Activated CD4-positive, alpha-beta T cell treated with anti-CD3 and anti-CD28 coated beads, Interleukin-2, amount 10 ng/mL, durations not matched to agents 7 days and 5 days (primary cell): ENCODE results near the gene TRIM9. TPM values are rescaled to one million over a fixed set of nuclear protein-coding genes. Genes with fewer than 3 reads are reported as not detected.

Source experiments
- CTCF ChIA-PET: fragments of 350-600 bp; sonication (Branson Sonifier 250); formaldehyde crosslinking; loops from one replicate; lab custom pipeline; 2021; ENCODE audit warnings: antibody characterized with exemption; lab: Charles Lee
- POLR2A ChIA-PET: fragments of 350-600 bp; sonication (Branson Sonifier 250); formaldehyde crosslinking; loops from one replicate; lab custom pipeline; 2021; ENCODE audit warnings: antibody characterized with exemption; lab: Charles Lee
- DNase-seq: peaks from one replicate; pipeline ENCODE4 v3.0.0-alpha.2; 2020
- H3K27ac Mint-ChIP-seq: one replicate; pipeline ENCODE4 v1.8.0; 2021; ENCODE audit warnings: mild to moderate bottlenecking, moderate library complexity, mixed read lengths
- H3K27me3 Mint-ChIP-seq: one replicate; pipeline ENCODE4 v1.8.0; 2021; ENCODE audit warnings: mixed read lengths
- H3K36me3 Mint-ChIP-seq: one replicate; pipeline ENCODE4 v1.8.0; 2021; ENCODE audit warnings: low read depth, mixed read lengths
- H3K4me1 Mint-ChIP-seq: one replicate; pipeline ENCODE4 v1.8.0; 2021; ENCODE audit warnings: mixed read lengths
- H3K4me3 Mint-ChIP-seq: one replicate; pipeline ENCODE4 v1.8.0; 2021; ENCODE audit warnings: mild to moderate bottlenecking, moderate library complexity, mixed read lengths
- H3K9me3 Mint-ChIP-seq: one replicate; pipeline ENCODE4 v1.8.0; 2021; ENCODE audit warnings: mixed read lengths
- total RNA-seq, 2 experiments: library from RNA; stranded (reverse); gene quantifications; one replicate each; pipeline ENCODE4 v1.2.3, GENCODE V29; 2021

The TRIM9 gene
- total RNA-seq, 2 experiments from 2014 or later, result 0.30 to 0.44 TPM

DNA sequence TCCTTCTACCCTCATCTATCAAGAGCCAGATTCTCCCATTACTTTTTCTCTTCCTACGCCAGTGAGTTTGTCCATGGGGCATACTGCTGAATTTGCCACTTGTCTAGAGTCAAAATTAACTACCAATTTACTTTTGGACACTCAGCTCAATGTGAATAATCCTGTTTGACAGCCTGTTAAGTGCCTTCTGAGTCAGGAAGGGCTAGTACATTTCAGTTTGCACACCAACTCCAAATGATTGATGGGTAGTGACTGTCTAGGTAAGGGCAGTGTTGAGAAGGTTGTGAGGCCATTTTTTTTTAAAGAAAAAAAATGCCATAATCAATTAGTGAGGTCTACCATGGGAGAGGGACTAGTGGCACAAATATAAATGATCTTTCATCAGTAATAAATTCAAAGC lies 21.8 kb upstream of the TRIM9 start:
- H3K4me1 Mint-ChIP-seq, result no peaks in the 10 kb centered on the region
- ChIA-PET POLR2A (no interaction called here), CTCF (no interaction called here)
- no peak for DNase-seq
- no peak overlapping the region for H3K27ac Mint-ChIP-seq
- no peaks in the 10 kb centered on the region for H3K9me3 Mint-ChIP-seq
- no peaks in the 10 kb centered on the region for H3K36me3 Mint-ChIP-seq
- peaks cover 17% of the 10 kb centered on the region for H3K27me3 Mint-ChIP-seq
- H3K4me3 Mint-ChIP-seq, result no peak overlapping the region

DNA sequence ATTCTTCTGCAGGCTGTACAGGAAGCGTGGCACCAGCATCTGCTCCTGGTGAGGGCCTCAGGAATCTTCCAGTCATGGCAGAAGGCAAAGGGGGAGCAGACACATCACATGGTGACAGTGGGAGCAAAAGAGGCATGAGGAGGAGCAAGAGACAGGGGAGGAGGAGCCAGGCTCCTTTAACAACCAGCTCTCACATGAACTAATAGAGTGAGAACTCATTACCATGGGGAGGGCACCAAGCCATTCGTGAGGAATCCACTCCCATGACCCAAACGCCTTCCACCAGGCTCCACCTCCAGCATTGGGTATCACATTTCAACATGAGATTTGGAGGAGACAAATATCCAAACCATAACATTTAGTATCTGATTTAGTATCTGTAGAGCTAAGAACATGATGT lies 14.7 kb upstream of the TRIM9 start:
- H3K27me3 Mint-ChIP-seq, result peaks cover 2% of the 10 kb centered on the region
- H3K27ac Mint-ChIP-seq, result no peak overlapping the region
- no peak for DNase-seq
- H3K9me3 Mint-ChIP-seq, result no peaks in the 10 kb centered on the region
- no peak overlapping the region for H3K4me3 Mint-ChIP-seq
- CTCF ChIA-PET, result no interaction called here
- H3K36me3 Mint-ChIP-seq, result no peaks in the 10 kb centered on the region
- no peaks in the 10 kb centered on the region for H3K4me1 Mint-ChIP-seq
- POLR2A ChIA-PET, result no interaction called here

DNA sequence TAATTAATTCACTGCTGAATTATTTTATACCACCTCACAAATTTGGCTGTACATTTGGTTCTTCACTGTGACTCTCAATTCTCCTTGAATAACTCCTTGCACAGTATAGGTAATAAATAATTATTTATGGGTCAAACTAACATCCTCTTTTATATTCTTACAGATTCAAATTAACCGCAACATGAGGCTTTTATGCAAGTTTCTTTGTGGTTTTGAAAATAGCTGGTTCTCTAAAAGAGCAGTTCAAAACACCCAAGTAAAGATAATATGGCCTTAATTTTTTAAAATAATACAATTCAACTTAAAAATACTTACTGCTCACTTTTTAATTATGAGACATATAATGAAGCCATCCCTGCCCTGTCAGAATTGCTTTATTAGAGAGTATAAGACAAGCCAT lies 12.9 kb upstream of the TRIM9 start:
- POLR2A ChIA-PET, result no interaction called here
- no peak overlapping the region for H3K27ac Mint-ChIP-seq
- CTCF ChIA-PET, result interaction anchor here (0.6 kb wide), 1 partner anchor 774 kb away, joined by 4 read pairs; no protein-coding TSS in a partner anchor
- H3K9me3 Mint-ChIP-seq, result no peaks in the 10 kb centered on the region
- DNase-seq, result no peak
- H3K27me3 Mint-ChIP-seq, result peaks cover 5% of the 10 kb centered on the region
- H3K4me3 Mint-ChIP-seq, result no peak overlapping the region
- no peaks in the 10 kb centered on the region for H3K36me3 Mint-ChIP-seq
- no peaks in the 10 kb centered on the region for H3K4me1 Mint-ChIP-seq

DNA sequence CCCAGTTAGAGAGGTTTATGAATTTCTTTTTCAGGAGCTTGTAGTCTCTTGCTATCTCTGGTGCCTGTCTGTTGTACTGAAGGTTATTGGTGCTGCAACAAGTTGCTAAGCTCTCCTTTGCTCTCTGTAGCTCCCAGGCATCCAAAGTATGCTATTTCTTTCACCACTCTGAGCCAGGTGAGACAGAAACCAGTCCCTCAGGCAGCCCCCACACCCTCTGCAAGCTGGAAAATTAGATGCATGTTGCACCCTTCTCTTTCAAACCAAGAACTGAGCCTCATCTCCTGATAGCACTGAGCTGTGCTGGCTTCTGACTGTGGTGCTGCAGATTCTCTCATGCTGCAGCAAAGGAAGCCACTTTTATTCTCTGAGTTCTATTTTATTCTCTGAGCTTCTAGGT lies 9.6 kb upstream of the TRIM9 start:
- Mint-ChIP-seq H3K27me3 (peaks cover 21% of the 10 kb centered on the region), H3K9me3 (no peaks in the 10 kb centered on the region), H3K36me3 (no peaks in the 10 kb centered on the region), H3K4me1 (no peaks in the 10 kb centered on the region), H3K27ac (no peak overlapping the region), H3K4me3 (no peak overlapping the region)
- ChIA-PET POLR2A (no interaction called here), CTCF (no interaction called here)
- no peak for DNase-seq

DNA sequence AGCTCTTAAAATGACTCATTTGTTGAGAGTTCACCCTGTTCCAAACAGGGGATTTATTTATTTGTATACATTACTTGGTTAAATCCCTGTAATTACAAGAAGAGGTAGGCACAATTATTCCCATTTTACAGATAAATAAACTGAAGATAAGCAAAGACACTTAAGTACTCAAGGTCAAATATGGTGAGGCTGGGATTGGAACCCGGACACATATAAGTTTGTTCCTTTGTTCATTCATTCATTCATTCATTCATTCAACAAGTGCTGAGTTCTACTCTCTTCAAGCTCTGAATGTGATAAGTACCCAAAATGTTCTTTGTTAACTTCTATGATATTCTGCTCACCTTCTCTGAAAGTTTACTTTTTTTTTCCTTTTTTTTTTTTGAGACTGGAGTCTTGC lies 2.4 kb upstream of the TRIM9 start:
- H3K4me1 Mint-ChIP-seq, result peaks cover 19% of the 10 kb centered on the region
- no peak for DNase-seq

DNA sequence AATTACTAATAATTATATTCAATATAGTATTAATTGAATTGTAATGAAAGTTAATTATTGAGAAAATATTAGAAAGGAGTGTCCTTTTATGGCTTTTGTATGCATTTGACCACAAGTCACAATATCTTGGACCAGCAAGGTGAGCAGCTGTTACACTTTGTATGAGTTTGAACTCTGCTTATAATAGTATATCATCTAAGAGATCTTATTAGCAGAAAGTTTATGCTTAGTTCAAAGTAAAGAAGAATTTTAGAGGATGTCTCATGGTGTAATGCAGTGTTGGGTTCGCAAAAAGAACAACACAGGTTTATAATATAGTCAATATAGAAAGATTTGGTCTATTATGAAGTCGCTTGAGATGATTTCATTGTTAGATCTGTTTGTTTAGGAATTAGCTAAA lies 2.0 kb upstream of the TRIM9 start:
- H3K4me1 Mint-ChIP-seq, result peaks cover 19% of the 10 kb centered on the region
- POLR2A ChIA-PET, result no interaction called here
- H3K27me3 Mint-ChIP-seq, result peaks cover 61% of the 10 kb centered on the region
- H3K27ac Mint-ChIP-seq, result no peak overlapping the region
- CTCF ChIA-PET, result no interaction called here
- H3K4me3 Mint-ChIP-seq, result no peak overlapping the region
- no peak for DNase-seq
- no peaks in the 10 kb centered on the region for H3K9me3 Mint-ChIP-seq
- no peaks in the 10 kb centered on the region for H3K36me3 Mint-ChIP-seq

More for the DNA sequence above, 2.4 kb upstream of the TRIM9 start:
- Mint-ChIP-seq H3K27ac (no peak overlapping the region), H3K27me3 (peaks cover 61% of the 10 kb centered on the region), H3K36me3 (no peaks in the 10 kb centered on the region), H3K9me3 (no peaks in the 10 kb centered on the region), H3K4me3 (no peak overlapping the region)
- CTCF ChIA-PET, result no interaction called here
- POLR2A ChIA-PET, result no interaction called here

DNA sequence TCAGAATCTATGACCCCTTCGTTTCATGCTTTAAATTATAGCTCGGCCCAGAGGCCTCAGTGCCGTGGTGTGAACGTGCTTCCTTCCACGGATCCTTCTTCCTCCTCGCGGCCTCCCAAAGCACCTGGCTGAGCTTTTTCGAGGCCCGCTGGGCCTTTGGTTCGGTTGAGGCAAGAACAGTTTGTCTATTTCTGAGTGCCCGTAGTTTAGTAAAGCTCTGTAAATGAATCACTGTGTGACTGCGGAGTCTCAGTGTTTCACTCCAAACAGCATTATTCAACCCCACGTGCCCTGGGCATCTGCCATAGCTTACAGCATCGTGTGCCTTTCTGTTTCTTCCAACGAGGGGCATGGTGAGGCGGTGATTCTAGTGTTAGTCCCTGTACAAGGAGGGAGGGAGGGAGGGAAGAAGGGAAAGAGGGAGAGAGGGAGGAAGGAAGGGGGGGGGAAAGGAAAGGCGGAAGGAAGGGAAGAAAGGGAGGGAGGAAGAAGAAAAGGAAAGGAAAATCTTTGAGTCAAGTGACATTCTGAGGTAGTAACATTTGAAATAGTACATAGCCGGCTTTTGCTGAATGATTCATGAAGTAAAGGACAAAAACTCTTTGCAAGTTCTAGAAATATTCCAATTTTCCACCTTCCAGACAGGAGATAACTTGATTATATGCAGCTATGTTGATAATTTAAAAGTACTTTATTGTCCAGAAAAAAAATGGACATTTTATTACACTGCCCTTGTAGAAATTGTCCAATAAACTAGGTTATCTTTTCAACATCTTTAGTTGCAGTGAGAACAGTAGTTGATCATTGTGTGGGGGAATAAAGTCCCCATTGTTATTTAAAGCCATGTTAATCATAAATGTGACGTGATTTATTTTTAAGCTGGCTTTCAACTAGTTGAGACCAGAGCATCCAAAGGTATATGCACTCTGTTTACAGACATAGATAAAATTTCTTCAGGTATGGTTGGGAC lies 1.2 kb upstream of the TRIM9 start:
- no peak for DNase-seq
- H3K9me3 Mint-ChIP-seq, result no peaks in the 10 kb centered on the region
- H3K36me3 Mint-ChIP-seq, result no peaks in the 10 kb centered on the region
- ChIA-PET CTCF (interaction anchor here (1.6 kb wide), 1 partner anchor 684 kb away, joined by 3 read pairs; no protein-coding TSS in a partner anchor), POLR2A (no interaction called here)
- peak overlapping the region; percentile 82 for H3K4me3 Mint-ChIP-seq
- H3K27ac Mint-ChIP-seq, result no peak overlapping the region
- peaks cover 68% of the 10 kb centered on the region for H3K27me3 Mint-ChIP-seq
- peaks cover 19% of the 10 kb centered on the region for H3K4me1 Mint-ChIP-seq

DNA sequence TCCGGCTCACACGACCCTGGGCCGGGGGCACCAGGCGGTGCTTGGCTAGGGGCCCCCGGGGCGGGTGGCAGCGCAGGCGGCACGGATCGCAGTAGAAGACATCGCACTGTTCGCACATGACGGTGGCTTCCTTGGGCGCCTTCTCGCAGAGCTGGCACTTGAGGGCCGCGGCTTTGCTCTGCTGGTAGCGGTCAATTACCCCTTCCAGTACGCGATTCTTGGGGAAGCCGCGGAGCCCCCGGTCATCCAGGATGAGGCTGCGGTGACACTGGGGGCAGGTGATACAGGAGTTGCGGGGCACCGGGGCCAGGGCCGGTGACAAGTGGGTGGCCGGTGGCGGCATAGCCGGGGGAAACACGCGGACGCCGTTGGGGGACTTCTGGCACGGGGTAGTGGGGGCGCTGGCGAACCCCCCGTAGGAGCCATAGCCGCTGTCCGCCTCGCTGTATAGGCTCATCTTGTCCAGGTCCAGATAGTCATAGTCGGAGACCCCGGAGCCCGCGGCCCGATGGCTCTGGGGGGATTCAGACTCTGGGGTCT lies 553 bp downstream of the TRIM9 start:
- peak; percentile 24 for DNase-seq
- ChIA-PET POLR2A (interaction anchor here (0.8 kb wide), 1 partner anchor 146 kb away, joined by 3 read pairs; the partner anchor contains the start of gene TMX1), CTCF (interaction anchor here (1.6 to 2.9 kb wide), 2 partner anchors 10 to 686 kb away, joined by 3 to 9 read pairs; no protein-coding TSS in a partner anchor)
- peak overlapping the region; percentile 82 for H3K4me3 Mint-ChIP-seq
- H3K27me3 Mint-ChIP-seq, result peaks cover 56% of the 10 kb centered on the region
- no peak overlapping the region for H3K27ac Mint-ChIP-seq
- no peaks in the 10 kb centered on the region for H3K36me3 Mint-ChIP-seq
- H3K9me3 Mint-ChIP-seq, result no peaks in the 10 kb centered on the region
- H3K4me1 Mint-ChIP-seq, result peaks cover 19% of the 10 kb centered on the region

DNA sequence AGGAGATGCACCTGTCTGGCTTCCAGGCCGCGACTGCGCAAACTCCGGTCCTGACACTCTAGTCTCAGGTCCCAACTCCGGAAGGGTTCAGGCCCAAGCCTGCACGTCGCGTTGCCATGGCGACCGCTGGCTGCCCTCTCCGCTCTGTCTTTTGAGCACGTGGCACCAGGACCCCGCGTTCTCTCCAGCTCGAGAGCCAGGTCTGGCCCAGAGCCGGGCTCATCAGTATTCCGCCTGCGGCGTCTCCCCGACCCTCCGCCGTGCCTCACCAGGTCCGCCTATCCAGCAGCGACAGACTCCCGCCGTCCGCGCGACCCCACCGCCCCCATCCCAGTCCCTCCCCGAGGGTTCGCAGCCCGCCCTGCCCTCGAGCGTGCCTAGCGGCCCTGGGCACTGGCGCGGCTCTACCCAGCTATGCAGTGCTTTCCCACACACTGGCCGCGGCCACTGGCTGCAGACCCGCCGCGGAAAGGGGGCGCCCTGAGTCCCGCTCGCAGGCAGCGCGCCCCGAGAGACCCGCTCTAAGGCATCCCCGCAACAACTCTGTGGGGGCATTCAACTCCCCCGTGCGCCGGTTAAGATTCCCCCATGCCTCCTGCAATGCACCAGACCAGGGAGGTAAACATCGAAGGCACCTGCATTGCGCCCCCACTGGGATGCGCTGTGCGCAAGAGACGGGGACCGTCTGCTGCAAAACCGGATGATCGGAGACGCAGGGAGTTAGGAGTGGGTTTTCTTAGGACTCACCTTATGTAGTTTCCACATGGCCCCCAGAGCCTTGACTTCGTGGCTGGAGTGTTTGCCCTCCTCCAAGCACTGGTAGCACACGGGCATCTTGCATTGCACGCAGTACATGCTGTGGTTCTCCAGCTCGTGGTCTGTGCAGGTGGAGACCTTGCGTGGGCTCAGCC lies 1.3 kb downstream of the TRIM9 start:
- H3K36me3 Mint-ChIP-seq, result no peaks in the 10 kb centered on the region
- H3K4me1 Mint-ChIP-seq, result peaks cover 19% of the 10 kb centered on the region
- ChIA-PET CTCF (interaction anchor here (0.5 to 2.9 kb wide), 2 partner anchors 9 to 1329 kb away, joined by 3 to 9 read pairs; no protein-coding TSS in a partner anchor), POLR2A (interaction anchor here (0.8 kb wide), 1 partner anchor 146 kb away, joined by 3 read pairs; the partner anchor contains the start of gene TMX1)
- DNase-seq, result peak; percentile 53
- peaks cover 49% of the 10 kb centered on the region for H3K27me3 Mint-ChIP-seq
- H3K9me3 Mint-ChIP-seq, result no peaks in the 10 kb centered on the region
- peak overlapping the region; percentile 82 for H3K4me3 Mint-ChIP-seq
- no peak overlapping the region for H3K27ac Mint-ChIP-seq

DNA sequence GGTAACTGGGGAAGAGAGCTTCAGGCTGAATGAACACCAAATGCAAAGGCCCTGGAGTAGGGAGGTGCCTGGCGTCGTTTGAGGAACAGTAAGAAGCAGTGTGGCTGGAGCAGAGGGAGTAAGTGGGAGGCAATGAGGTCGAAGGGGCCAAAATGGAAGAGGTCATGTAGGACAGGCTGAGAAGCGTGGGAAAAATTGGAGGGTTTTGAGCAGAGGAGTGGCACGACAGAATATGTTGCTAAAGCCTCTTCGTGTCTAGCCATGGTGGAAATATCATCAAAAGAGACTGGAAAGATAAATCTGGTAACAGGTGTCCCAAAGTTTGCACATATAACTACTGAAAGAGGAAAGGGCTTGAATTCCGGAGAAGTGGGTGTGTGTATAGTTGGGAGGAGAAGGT lies 1.9 kb downstream of the TRIM9 start:
- Mint-ChIP-seq H3K27me3 (peaks cover 49% of the 10 kb centered on the region), H3K36me3 (no peaks in the 10 kb centered on the region), H3K4me3 (peak overlapping the region; percentile 9), H3K4me1 (peaks cover 19% of the 10 kb centered on the region), H3K9me3 (no peaks in the 10 kb centered on the region), H3K27ac (no peak overlapping the region)
- ChIA-PET CTCF (interaction anchor here (0.5 to 2.9 kb wide), 4 partner anchors 8 to 1359 kb away, joined by 3 to 9 read pairs (median 3); no protein-coding TSS in a partner anchor), POLR2A (no interaction called here)
- no peak for DNase-seq

DNA sequence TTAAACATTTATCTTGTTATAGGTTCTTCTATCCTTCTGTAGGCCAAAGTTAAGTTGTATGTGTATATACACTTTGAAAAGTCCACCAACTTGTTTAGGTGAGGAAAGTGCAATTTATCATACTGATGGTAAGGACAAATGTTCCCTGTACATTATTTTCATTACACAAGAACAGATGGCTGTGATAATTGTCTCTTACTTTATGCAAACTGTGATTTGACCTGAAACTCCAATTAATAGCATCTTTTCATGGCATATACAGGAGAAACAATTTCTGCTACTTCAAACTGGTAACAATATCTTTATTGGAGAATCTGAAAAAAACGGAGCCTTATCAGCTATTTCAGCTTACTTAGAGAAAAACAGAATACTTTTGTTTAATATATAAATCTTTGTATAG lies 5.6 kb downstream of the TRIM9 start:
- DNase-seq, result no peak
- ChIA-PET POLR2A (no interaction called here), CTCF (no interaction called here)
- H3K36me3 Mint-ChIP-seq, result no peaks in the 10 kb centered on the region
- H3K9me3 Mint-ChIP-seq, result no peaks in the 10 kb centered on the region
- no peak overlapping the region for H3K4me3 Mint-ChIP-seq
- H3K27ac Mint-ChIP-seq, result no peak overlapping the region
- peaks cover 25% of the 10 kb centered on the region for H3K27me3 Mint-ChIP-seq
- H3K4me1 Mint-ChIP-seq, result peaks cover 6% of the 10 kb centered on the region

DNA sequence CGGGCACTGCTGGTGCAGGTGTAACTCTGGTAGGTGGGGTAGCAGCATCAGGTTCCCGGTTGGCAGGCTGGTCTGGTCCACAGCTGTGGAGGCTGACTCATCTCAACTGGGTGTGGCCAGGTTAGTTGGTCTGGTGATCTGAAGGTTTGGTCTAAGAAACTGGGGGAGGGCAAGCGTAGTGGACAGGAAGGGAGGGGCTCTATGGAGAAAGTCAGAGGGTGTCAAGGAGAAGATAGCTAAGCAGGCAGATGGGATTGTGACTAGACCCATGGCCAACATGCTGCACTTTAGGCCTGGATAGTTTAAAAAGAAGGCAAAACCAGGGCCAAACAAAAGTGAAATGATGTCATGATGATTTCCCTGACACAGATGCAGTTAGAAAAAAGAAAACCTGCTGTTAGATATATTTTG lies 7.9 kb downstream of the TRIM9 start:
- POLR2A ChIA-PET, result no interaction called here
- Mint-ChIP-seq H3K4me1 (peaks cover 3% of the 10 kb centered on the region), H3K27me3 (peaks cover 9% of the 10 kb centered on the region), H3K4me3 (no peak overlapping the region), H3K9me3 (no peaks in the 10 kb centered on the region), H3K36me3 (no peaks in the 10 kb centered on the region), H3K27ac (no peak overlapping the region)
- DNase-seq, result no peak
- CTCF ChIA-PET, result no interaction called here
